ENCODE measurements around the gene NTM. TPM values are rescaled to one million over a fixed set of nuclear protein-coding genes. Genes with fewer than 3 reads are reported as not detected.

Gene NTM
- total and polyA plus RNA-seq, 2 of the 8 experiments (the other 6 are each of a cell fraction or from before 2014, with no cell fraction given): 13.4 to 20.0 TPM

DNA sequence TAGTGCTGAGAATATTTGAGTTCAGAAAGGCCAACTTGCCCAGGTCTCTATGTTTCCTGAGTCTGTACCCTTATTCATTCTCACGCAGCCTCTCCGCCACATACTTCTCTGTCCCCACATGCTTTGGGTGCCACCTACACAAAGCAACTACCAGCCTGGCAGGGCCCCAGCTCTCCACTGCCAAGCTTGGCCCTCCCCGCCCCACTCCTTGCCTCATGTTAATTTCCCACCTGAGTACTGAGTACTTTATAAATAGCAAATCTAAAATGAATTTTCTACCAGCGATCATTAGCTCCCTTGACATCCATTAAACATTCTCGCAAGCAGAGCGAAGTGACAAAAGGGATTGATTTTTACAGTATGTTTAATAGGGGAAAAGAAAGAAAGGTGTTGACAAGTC is 20.8 kb downstream of the NTM start (continued):
- TF ChIP-seq KDM1A (IDR thresholded peaks at IDR 0.05; ENCODE audit: borderline replicate concordance, low read length) (no peak), FOSL1 (IDR thresholded peaks at IDR 0.05; ENCODE audit: insufficient read depth, low read depth, low read length) (no peak), SP1 (IDR thresholded peaks at IDR 0.05; ENCODE audit: low read depth, low read length) (no peak)
